Measurements from ENCODE around the gene ELOA. TPM values are rescaled to one million over a fixed set of nuclear protein-coding genes. Genes with fewer than 3 reads are reported as not detected.
A peak's percentile ranks its signal among the peaks of the same experiment; 100 is the strongest.

Gene ELOA, protein sequence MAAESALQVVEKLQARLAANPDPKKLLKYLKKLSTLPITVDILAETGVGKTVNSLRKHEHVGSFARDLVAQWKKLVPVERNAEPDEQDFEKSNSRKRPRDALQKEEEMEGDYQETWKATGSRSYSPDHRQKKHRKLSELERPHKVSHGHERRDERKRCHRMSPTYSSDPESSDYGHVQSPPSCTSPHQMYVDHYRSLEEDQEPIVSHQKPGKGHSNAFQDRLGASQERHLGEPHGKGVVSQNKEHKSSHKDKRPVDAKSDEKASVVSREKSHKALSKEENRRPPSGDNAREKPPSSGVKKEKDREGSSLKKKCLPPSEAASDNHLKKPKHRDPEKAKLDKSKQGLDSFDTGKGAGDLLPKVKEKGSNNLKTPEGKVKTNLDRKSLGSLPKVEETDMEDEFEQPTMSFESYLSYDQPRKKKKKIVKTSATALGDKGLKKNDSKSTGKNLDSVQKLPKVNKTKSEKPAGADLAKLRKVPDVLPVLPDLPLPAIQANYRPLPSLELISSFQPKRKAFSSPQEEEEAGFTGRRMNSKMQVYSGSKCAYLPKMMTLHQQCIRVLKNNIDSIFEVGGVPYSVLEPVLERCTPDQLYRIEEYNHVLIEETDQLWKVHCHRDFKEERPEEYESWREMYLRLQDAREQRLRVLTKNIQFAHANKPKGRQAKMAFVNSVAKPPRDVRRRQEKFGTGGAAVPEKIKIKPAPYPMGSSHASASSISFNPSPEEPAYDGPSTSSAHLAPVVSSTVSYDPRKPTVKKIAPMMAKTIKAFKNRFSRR
- total RNA-seq = 70.2 and 72.6 TPM in 2 replicates

DNA sequence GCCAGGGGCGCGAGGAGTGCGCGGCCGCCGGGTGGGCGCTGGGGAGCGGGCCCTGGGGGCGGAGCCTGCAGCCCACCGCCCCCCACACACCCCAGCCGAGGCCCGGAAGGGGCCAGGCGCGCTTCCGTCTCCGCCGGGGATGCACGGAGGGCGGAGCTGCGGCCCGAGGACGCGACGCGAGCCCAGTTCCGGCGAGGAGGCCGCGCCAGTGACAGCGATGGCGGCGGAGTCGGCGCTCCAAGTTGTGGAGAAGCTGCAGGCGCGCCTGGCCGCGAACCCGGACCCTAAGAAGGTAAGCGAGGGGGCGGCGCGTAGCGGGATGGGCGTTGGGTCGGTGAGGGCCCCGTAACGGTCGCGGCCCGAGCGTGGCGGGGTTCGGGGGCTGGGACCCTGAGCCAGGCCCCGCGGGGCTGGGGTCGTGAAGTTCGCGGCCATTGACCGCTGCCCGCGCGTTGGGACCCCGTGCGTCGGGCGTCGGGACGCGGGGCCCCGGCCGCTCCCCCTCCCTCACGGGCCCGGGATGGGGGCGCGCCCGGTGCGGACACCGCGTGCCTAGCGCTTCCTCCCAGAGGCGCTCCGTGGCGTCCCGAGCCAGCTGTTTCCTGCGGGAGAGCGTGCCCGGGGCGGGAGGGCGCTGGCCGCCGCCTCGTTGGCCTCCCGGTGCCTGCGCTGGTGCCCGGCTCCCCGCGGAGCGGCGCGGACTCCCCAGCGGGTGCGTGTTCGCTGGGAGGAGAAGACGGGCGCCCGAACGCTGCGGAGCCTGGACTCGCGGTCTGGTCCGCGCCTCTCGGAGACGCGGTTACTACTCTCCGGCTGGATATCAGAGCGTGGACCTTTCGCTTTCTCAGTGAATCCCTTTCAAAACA lies at the start of gene ELOA:
Gene ELOA, plus strand, starts transcription at position 185 of the 866 bp plus-strand sequence. Its CDS starts 33 bp downstream, at position 218.
- intact Hi-C loops (cut with micrococcal nuclease) = loop anchor here (1.0 kb wide), 3 partner anchors 15 to 52 kb away; partner anchors contain the start of gene RPL11
- Mint-ChIP-seq H3K27me3 (no peaks in the 10 kb centered on the region), H3K9me3 (no peaks in the 10 kb centered on the region), H3K4me3 (peak within 1 kb of the TSS; percentile 90), H3K27ac (peak within 1 kb of the TSS; percentile 89), H3K36me3 (ENCODE audit: low read depth) (peaks cover 36% of the 10 kb centered on the region), H3K4me1 (peaks cover 53% of the 10 kb centered on the region)
- ATAC-seq (ENCODE audit: low read depth) (peak; percentile 91), DNase-seq (peak; percentile 76)
- POLR2A ChIA-PET = interaction anchor here (0.5 to 10.6 kb wide), 21 partner anchors 9 to 1504 kb away, joined by 3 to 229 read pairs (median 4); partner anchors contain the start of genes GALE, HNRNPR, PITHD1 and PNRC2
- TF ChIP-seq, protein P1, sequence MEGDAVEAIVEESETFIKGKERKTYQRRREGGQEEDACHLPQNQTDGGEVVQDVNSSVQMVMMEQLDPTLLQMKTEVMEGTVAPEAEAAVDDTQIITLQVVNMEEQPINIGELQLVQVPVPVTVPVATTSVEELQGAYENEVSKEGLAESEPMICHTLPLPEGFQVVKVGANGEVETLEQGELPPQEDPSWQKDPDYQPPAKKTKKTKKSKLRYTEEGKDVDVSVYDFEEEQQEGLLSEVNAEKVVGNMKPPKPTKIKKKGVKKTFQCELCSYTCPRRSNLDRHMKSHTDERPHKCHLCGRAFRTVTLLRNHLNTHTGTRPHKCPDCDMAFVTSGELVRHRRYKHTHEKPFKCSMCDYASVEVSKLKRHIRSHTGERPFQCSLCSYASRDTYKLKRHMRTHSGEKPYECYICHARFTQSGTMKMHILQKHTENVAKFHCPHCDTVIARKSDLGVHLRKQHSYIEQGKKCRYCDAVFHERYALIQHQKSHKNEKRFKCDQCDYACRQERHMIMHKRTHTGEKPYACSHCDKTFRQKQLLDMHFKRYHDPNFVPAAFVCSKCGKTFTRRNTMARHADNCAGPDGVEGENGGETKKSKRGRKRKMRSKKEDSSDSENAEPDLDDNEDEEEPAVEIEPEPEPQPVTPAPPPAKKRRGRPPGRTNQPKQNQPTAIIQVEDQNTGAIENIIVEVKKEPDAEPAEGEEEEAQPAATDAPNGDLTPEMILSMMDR (IDR thresholded peaks at IDR 0.05) = no peak
- CTCF ChIA-PET = interaction anchor here (0.6 to 4.7 kb wide), 12 partner anchors 9 to 198 kb away, joined by 3 to 40 read pairs (median 4); partner anchors contain the start of gene RPL11

DNA sequence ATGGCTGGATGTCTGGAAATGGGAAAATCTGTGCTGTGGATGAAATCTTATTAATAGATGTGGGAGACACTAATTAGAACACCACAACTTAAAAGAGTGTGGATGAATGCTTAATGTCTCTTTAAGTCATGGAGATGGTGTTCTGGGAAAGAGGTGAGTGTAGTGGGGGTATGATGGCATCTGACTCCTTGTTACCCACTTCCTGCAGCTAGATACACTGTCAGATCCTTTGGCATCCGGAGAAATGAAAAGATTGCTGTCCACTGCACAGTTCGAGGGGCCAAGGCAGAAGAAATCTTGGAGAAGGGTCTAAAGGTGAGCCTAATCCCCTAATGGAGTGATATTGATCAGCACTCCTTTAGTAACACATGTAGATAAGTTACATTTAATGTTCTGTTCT lies 49.7 kb upstream of the ELOA start:
- peaks cover 69% of the 10 kb centered on the region for H3K36me3 Mint-ChIP-seq (ENCODE audit: low read depth)
- ChIA-PET CTCF (interaction anchor here (0.9 to 1.3 kb wide), 2 partner anchors 58 to 59 kb away, joined by 3 to 4 read pairs; no protein-coding TSS in a partner anchor), POLR2A (interaction anchor here (0.5 to 10.8 kb wide), 3 partner anchors 28 to 131 kb away, joined by 4 to 229 read pairs (median 143); partner anchors contain the start of gene ELOA)
- no peaks in the 10 kb centered on the region for H3K9me3 Mint-ChIP-seq
- peaks cover 58% of the 10 kb centered on the region for H3K4me1 Mint-ChIP-seq
- DNase-seq (no peak), ATAC-seq (ENCODE audit: low read depth) (no peak)
- TF ChIP-seq, protein P1 (IDR thresholded peaks at IDR 0.05) = no peak
- H3K27me3 Mint-ChIP-seq = no peaks in the 10 kb centered on the region
- H3K4me3 Mint-ChIP-seq = peak overlapping the region; percentile 98
- intact Hi-C loops (cut with micrococcal nuclease) = no loop called here
- H3K27ac Mint-ChIP-seq = peak overlapping the region; percentile 93

DNA sequence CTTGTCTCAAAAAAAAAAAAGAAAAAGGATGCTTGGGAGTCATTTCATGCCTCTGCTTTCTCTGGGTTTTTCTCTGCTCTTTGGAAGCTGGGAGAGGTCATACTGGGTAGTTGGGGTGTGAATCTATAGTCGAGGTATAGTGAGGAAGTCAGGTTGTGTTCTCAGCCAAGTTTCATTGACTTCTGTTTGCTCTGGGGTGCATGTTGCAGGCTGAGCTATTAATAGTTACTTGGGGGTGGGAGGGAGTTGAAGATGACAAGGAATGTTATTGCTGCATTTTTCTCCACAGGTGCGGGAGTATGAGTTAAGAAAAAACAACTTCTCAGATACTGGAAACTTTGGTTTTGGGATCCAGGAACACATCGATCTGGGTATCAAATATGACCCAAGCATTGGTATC lies 48.9 kb upstream of the ELOA start:
- Mint-ChIP-seq H3K27me3 (no peaks in the 10 kb centered on the region), H3K4me3 (peak overlapping the region; percentile 98), H3K36me3 (ENCODE audit: low read depth) (peaks cover 76% of the 10 kb centered on the region), H3K9me3 (no peaks in the 10 kb centered on the region), H3K27ac (no peak overlapping the region), H3K4me1 (peaks cover 58% of the 10 kb centered on the region)
- ChIA-PET POLR2A (interaction anchor here (1.0 to 10.8 kb wide), 3 partner anchors 27 to 75 kb away, joined by 3 to 229 read pairs (median 143); partner anchors contain the start of gene ELOA), CTCF (interaction anchor here (0.9 to 1.3 kb wide), 4 partner anchors 57 to 85 kb away, joined by 3 to 4 read pairs (median 4); no protein-coding TSS in a partner anchor)
- DNase-seq (no peak), ATAC-seq (ENCODE audit: low read depth) (no peak)
- TF ChIP-seq, protein P1 (IDR thresholded peaks at IDR 0.05) = no peak
- intact Hi-C loops (cut with micrococcal nuclease) = no loop called here

DNA sequence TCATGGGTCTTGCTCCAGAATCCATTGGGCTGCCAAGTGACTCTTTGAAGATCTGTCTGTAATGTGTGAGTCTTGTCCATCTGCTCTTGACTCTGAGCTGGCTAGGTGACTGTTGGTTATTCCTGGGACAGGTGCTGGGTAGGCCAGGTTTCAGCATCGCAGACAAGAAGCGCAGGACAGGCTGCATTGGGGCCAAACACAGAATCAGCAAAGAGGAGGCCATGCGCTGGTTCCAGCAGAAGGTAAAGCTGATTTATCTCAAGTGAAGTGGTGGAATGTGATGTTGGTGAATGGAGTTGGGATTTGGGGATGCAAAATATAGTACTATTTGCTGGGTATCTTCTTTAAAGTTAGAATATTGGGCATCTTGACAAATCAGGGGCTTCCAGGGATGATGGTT lies 47.6 kb upstream of the ELOA start:
- peaks cover 65% of the 10 kb centered on the region for H3K4me1 Mint-ChIP-seq
- ATAC-seq (ENCODE audit: low read depth) (no peak), DNase-seq (no peak)
- intact Hi-C loops (cut with micrococcal nuclease) = no loop called here
- ChIA-PET POLR2A (interaction anchor here (0.5 to 10.8 kb wide), 4 partner anchors 25 to 215 kb away, joined by 3 to 229 read pairs (median 74); partner anchors contain the start of gene ELOA), CTCF (interaction anchor here (1.1 to 1.3 kb wide), 2 partner anchors 61 to 84 kb away, joined by 3 to 4 read pairs; no protein-coding TSS in a partner anchor)
- no peak overlapping the region for H3K27ac Mint-ChIP-seq
- H3K36me3 Mint-ChIP-seq (ENCODE audit: low read depth) = peaks cover 89% of the 10 kb centered on the region
- no peak overlapping the region for H3K4me3 Mint-ChIP-seq
- H3K9me3 Mint-ChIP-seq = no peaks in the 10 kb centered on the region
- no peaks in the 10 kb centered on the region for H3K27me3 Mint-ChIP-seq
- TF ChIP-seq, protein P1 (IDR thresholded peaks at IDR 0.05) = no peak

All from activated B cell treated with CpG ODN at 0.5 μM for 24 hours (primary cell).